ENCODE measurements around the gene TSHB. TPM values are rescaled to one million over a fixed set of nuclear protein-coding genes. Genes with fewer than 3 reads are reported as not detected.

The TSHB gene
- total RNA-seq, 1 donor from 2014 or later, result not detected

Other genes starting within 250 kb of the TSHB start
- gene SIKE1, start 249.1 kb upstream of the TSHB start, total RNA-seq, result 59.6 and 68.1 TPM in 2 replicates
- gene SYCP1, start 175.0 kb upstream of the TSHB start, total RNA-seq, result not detected in 2 replicates
- gene TSPAN2, start 59.7 kb downstream of the TSHB start, total RNA-seq, result 0.71 and 1.1 TPM in 2 replicates

Data from T-helper 1 cell treated with Interleukin-12 subunit alpha and Interleukin-12 subunit beta and Interleukin-4 antibody, amounts not matched to agents 30 ng/mL and 1 ng/mL, for 36 hours (primary cell).